Measurements from ENCODE around the gene ANKUB1.

GRCh38 chr3:149752788-149753136 is 39.6 kb downstream of the ANKUB1 start:
- TF ChIP-seq CTCF (IDR thresholded peaks at IDR 0.05 in 4 of 5, conservative IDR thresholded peaks at IDR 0.05 in 1 of 5) (no peak), POLR2A (IDR thresholded peaks at IDR 0.05) (no peak)

All from gastrocnemius medialis (tissue), 4 donors.